ENCODE results near the gene SUMF1. TPM values are rescaled to one million over a fixed set of nuclear protein-coding genes. Genes with fewer than 3 reads are reported as not detected.

SUMF1 gene
- total RNA-seq, 1 donor from 2014 or later = 10.6 TPM

DNA sequence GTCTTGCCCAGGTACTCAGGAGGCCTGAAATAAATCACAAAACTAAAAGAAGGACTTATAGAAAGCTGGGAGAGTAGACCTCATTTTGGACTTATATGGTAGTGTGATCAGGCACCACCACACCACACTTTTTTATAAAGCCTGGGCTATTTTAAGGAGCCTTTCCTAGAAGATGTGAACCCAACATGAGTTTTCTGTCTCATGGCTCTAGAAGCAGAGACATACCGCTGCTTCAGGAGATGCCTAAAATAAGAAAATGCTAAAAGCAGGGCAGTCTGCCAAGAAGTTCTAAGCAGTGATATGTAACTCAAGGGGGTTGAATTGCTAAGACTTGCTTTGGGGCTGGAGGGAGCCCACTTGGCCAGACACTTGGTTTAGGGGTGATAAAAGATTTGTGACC lies 49.6 kb downstream of the SUMF1 start:
- Mint-ChIP-seq H3K36me3 (ENCODE audit: low read depth) (no peaks in the 10 kb centered on the region), H3K9me3 (no peaks in the 10 kb centered on the region), H3K4me1 (no peaks in the 10 kb centered on the region), H3K27ac (ENCODE audit: unreplicated experiment) (no peak overlapping the region), H3K27me3 (ENCODE audit: low read depth) (no peaks in the 10 kb centered on the region), H3K4me3 (no peak overlapping the region)
- TF ChIP-seq, protein P1, sequence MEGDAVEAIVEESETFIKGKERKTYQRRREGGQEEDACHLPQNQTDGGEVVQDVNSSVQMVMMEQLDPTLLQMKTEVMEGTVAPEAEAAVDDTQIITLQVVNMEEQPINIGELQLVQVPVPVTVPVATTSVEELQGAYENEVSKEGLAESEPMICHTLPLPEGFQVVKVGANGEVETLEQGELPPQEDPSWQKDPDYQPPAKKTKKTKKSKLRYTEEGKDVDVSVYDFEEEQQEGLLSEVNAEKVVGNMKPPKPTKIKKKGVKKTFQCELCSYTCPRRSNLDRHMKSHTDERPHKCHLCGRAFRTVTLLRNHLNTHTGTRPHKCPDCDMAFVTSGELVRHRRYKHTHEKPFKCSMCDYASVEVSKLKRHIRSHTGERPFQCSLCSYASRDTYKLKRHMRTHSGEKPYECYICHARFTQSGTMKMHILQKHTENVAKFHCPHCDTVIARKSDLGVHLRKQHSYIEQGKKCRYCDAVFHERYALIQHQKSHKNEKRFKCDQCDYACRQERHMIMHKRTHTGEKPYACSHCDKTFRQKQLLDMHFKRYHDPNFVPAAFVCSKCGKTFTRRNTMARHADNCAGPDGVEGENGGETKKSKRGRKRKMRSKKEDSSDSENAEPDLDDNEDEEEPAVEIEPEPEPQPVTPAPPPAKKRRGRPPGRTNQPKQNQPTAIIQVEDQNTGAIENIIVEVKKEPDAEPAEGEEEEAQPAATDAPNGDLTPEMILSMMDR (conservative IDR thresholded peaks at IDR 0.05) = no peak
- no peak for DNase-seq (ENCODE audit: low read depth, low spot score)

DNA sequence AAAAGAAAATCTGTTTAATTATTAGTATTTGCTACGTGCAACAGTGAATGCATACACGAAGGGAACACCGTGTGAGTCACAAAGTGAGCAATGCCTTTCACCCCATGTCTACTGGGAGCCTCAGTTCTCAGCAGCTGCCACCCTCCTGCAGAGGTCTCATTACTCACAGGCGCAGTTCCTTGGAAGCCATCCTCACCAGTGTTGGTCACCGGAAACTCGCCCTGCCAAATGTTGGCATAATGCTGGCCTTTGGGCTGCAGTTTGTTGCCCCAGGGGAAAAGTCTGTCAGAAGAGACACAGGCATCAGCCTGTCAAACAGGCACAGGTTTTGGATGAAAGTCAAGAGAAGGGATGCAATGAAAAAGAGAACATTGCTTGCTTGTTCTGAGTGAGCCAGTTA lies 50.1 kb downstream of the SUMF1 start:
- Mint-ChIP-seq H3K27me3 (ENCODE audit: low read depth) (no peaks in the 10 kb centered on the region), H3K36me3 (ENCODE audit: low read depth) (no peaks in the 10 kb centered on the region), H3K4me1 (no peaks in the 10 kb centered on the region), H3K9me3 (no peaks in the 10 kb centered on the region), H3K4me3 (no peak overlapping the region), H3K27ac (ENCODE audit: unreplicated experiment) (no peak overlapping the region)
- no peak for DNase-seq (ENCODE audit: low read depth, low spot score)
- TF ChIP-seq, protein P1 (conservative IDR thresholded peaks at IDR 0.05) = no peak

DNA sequence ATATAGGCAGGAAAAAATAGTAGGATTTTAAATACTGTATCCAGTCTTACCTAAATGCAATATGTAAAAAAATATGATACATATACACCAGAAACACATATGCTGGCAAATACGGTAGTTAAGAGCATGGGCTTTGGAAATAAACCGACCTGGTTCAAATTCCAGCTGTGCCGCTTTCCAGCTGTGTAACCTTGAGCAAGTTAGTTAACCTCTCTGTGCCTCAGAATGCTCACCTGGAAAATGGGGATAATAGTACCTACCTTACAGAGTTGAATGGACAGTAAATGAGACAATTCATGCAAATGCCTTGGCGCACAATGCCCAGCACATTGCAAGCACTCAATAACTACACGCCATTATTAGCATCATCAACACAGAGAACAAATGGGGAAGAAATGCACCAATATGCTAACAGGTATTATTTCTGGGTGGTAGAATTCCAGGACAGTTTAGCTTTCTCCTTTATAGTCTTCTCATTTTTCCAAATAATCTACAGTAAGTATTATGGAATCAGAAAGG lies 50.6 kb downstream of the SUMF1 start:
- no peaks in the 10 kb centered on the region for H3K27me3 Mint-ChIP-seq (ENCODE audit: low read depth)
- H3K27ac Mint-ChIP-seq (ENCODE audit: unreplicated experiment) = no peak overlapping the region
- no peaks in the 10 kb centered on the region for H3K4me1 Mint-ChIP-seq
- no peak overlapping the region for H3K4me3 Mint-ChIP-seq
- no peak for DNase-seq (ENCODE audit: low read depth, low spot score)
- H3K9me3 Mint-ChIP-seq = no peaks in the 10 kb centered on the region
- H3K36me3 Mint-ChIP-seq (ENCODE audit: low read depth) = no peaks in the 10 kb centered on the region
- TF ChIP-seq, protein P1 (conservative IDR thresholded peaks at IDR 0.05) = no peak

DNA sequence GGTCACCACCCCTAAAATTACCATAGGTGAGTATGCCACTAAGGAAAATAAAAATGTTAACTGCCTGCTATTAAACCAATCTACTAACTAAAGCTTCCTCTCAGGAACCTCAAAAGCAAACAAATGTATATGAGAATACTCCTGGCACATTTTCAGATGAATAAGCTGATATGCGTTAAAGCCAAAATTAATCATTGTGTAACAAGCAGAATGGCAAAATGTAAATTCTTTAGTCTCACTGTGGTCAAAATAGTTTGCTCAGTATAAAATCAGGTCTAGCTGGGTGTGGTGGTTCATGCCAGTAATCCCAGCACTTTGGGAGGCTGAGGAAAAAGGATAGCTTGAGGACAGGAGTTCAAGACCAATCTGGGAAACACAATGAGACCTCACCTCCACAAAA lies 53.6 kb downstream of the SUMF1 start:
- DNase-seq (ENCODE audit: low read depth, low spot score) = no peak
- TF ChIP-seq, protein P1 (conservative IDR thresholded peaks at IDR 0.05) = no peak
- no peaks in the 10 kb centered on the region for H3K9me3 Mint-ChIP-seq
- no peak overlapping the region for H3K27ac Mint-ChIP-seq (ENCODE audit: unreplicated experiment)
- H3K27me3 Mint-ChIP-seq (ENCODE audit: low read depth) = no peaks in the 10 kb centered on the region
- no peak overlapping the region for H3K4me3 Mint-ChIP-seq
- no peaks in the 10 kb centered on the region for H3K4me1 Mint-ChIP-seq
- H3K36me3 Mint-ChIP-seq (ENCODE audit: low read depth) = no peaks in the 10 kb centered on the region

DNA sequence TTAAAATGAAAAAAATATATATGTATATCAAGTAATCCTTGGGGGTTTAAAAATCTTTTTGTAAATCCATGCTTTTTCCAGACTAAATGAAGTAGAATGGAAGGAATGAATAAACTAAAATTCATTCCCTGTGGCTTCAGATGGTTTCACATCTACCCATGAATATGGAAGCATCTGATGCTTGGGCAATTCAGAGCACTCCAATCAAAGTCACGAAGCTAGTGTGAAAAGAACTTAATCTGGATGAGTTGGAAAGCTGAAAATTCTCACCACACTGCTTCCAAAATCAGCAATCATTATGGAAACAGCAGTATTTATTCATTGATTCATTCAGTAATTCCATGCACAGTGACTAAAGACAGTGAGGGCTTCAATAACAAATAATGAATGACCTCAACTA lies 55.2 kb downstream of the SUMF1 start:
- no peaks in the 10 kb centered on the region for H3K36me3 Mint-ChIP-seq (ENCODE audit: low read depth)
- H3K9me3 Mint-ChIP-seq = no peaks in the 10 kb centered on the region
- H3K4me3 Mint-ChIP-seq = no peak overlapping the region
- TF ChIP-seq, protein P1 (conservative IDR thresholded peaks at IDR 0.05) = no peak
- no peak for DNase-seq (ENCODE audit: low read depth, low spot score)
- no peaks in the 10 kb centered on the region for H3K4me1 Mint-ChIP-seq
- no peak overlapping the region for H3K27ac Mint-ChIP-seq (ENCODE audit: unreplicated experiment)
- no peaks in the 10 kb centered on the region for H3K27me3 Mint-ChIP-seq (ENCODE audit: low read depth)

DNA sequence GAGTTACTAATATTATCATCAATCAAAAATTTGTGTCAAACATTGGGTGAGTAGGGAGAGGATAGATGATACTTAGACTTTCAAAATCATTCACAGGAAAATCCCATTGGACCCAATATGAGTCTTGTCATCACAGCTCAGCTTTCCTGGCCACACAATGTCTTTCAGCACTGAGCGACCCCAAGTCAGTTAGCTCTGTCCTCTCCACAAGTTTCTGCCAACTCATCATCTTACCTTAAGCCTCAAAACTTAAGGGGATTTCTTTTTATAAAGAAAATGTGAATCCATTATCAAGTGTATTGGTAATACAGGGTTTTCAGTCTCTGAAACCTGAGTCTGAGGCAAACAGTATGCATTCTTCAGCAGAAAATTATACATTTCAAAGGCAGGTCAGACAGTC lies 55.8 kb downstream of the SUMF1 start:
- Mint-ChIP-seq H3K9me3 (no peaks in the 10 kb centered on the region), H3K27ac (ENCODE audit: unreplicated experiment) (no peak overlapping the region), H3K4me3 (no peak overlapping the region), H3K4me1 (no peaks in the 10 kb centered on the region), H3K27me3 (ENCODE audit: low read depth) (no peaks in the 10 kb centered on the region), H3K36me3 (ENCODE audit: low read depth) (no peaks in the 10 kb centered on the region)
- TF ChIP-seq, protein P1 (conservative IDR thresholded peaks at IDR 0.05) = no peak
- DNase-seq (ENCODE audit: low read depth, low spot score) = no peak

Data from neural crest cell (in vitro differentiated cells).